ENCODE measurements around the gene PPA2.

The PPA2 gene

GRCh38 chr4:105392858-105393257, 81.0 kb downstream of the PPA2 start:
- no peak for DNase-seq
- no peak for TF ChIP-seq GATA1 (IDR thresholded peaks at IDR 0.05; ENCODE audit: low read depth, low read length)
- TF ChIP-seq POLR2A (IDR thresholded peaks at IDR 0.05; ENCODE audit: low read length) = no peak

GRCh38 chr4:105389167-105389566, 84.7 kb downstream of the PPA2 start:
- DNase-seq = no peak
- TF ChIP-seq GATA1 (IDR thresholded peaks at IDR 0.05; ENCODE audit: low read depth, low read length) (no peak), POLR2A (IDR thresholded peaks at IDR 0.05; ENCODE audit: low read length) (no peak)

- TF ChIP-seq GATA1 (IDR thresholded peaks at IDR 0.05; ENCODE audit: low read depth, low read length) (no peak), POLR2A (IDR thresholded peaks at IDR 0.05; ENCODE audit: low read length) (no peak)
- no peak for DNase-seq
Observed at GRCh38 chr4:105387466-105387865, 86.4 kb downstream of the PPA2 start.

GRCh38 chr4:105386012-105386411, 87.8 kb downstream of the PPA2 start:
- no peak for TF ChIP-seq POLR2A (IDR thresholded peaks at IDR 0.05; ENCODE audit: low read length)
- TF ChIP-seq GATA1 (IDR thresholded peaks at IDR 0.05; ENCODE audit: low read depth, low read length) = no peak
- no peak for DNase-seq

GRCh38 chr4:105374071-105374470, 99.8 kb downstream of the PPA2 start:
- no peak for DNase-seq
- TF ChIP-seq POLR2A (IDR thresholded peaks at IDR 0.05; ENCODE audit: low read length) (no peak), GATA1 (IDR thresholded peaks at IDR 0.05; ENCODE audit: low read depth, low read length) (no peak)

- DNase-seq = no peak
- TF ChIP-seq POLR2A (IDR thresholded peaks at IDR 0.05; ENCODE audit: low read length) = no peak
- no peak for TF ChIP-seq GATA1 (IDR thresholded peaks at IDR 0.05; ENCODE audit: low read depth, low read length)
Observed at GRCh38 chr4:105373324-105373723, 100.5 kb downstream of the PPA2 start.

- no peak for DNase-seq
Observed at GRCh38 chr4:105369988-105370387, 103.9 kb downstream of the PPA2 start.

GRCh38 chr4:105361053-105361452, 112.8 kb downstream of the PPA2 start:
- no peak for TF ChIP-seq POLR2A (IDR thresholded peaks at IDR 0.05; ENCODE audit: low read length)
- no peak for TF ChIP-seq GATA1 (IDR thresholded peaks at IDR 0.05; ENCODE audit: low read depth, low read length)
- no peak for DNase-seq

More at GRCh38 chr4:105369988-105370387, 103.9 kb downstream of the PPA2 start:
- TF ChIP-seq GATA1 (IDR thresholded peaks at IDR 0.05; ENCODE audit: low read depth, low read length) = no peak
- no peak for TF ChIP-seq POLR2A (IDR thresholded peaks at IDR 0.05; ENCODE audit: low read length)

GRCh38 chr4:105357258-105357980, 116.4 kb downstream of the PPA2 start:
- DNase-seq = no peak
- TF ChIP-seq POLR2A (IDR thresholded peaks at IDR 0.05; ENCODE audit: low read length) (no peak), GATA1 (IDR thresholded peaks at IDR 0.05; ENCODE audit: low read depth, low read length) (no peak)

- no peak for DNase-seq
- TF ChIP-seq POLR2A (IDR thresholded peaks at IDR 0.05; ENCODE audit: low read length) (no peak), GATA1 (IDR thresholded peaks at IDR 0.05; ENCODE audit: low read depth, low read length) (no peak)
Observed at GRCh38 chr4:105356194-105356593, 117.7 kb downstream of the PPA2 start.

GRCh38 chr4:105352826-105353225, 121.0 kb downstream of the PPA2 start:
- DNase-seq = peak in 1 of 2 experiments; percentile 21
- TF ChIP-seq GATA1 (IDR thresholded peaks at IDR 0.05; ENCODE audit: low read depth, low read length) (no peak), POLR2A (IDR thresholded peaks at IDR 0.05; ENCODE audit: low read length) (no peak)

- DNase-seq = no peak
- TF ChIP-seq POLR2A (IDR thresholded peaks at IDR 0.05; ENCODE audit: low read length) (no peak), GATA1 (IDR thresholded peaks at IDR 0.05; ENCODE audit: low read depth, low read length) (no peak)
Observed at GRCh38 chr4:105351861-105352260, 122.0 kb downstream of the PPA2 start.

- DNase-seq = no peak
Observed at GRCh38 chr4:105350859-105351490, 122.9 kb downstream of the PPA2 start.

GRCh38 chr4:105348719-105349118, 125.1 kb downstream of the PPA2 start:
- no peak for DNase-seq
- TF ChIP-seq GATA1 (IDR thresholded peaks at IDR 0.05; ENCODE audit: low read depth, low read length) = no peak
- no peak for TF ChIP-seq POLR2A (IDR thresholded peaks at IDR 0.05; ENCODE audit: low read length)

More at GRCh38 chr4:105350859-105351490, 122.9 kb downstream of the PPA2 start:
- TF ChIP-seq GATA1 (IDR thresholded peaks at IDR 0.05; ENCODE audit: low read depth, low read length) (no peak), POLR2A (IDR thresholded peaks at IDR 0.05; ENCODE audit: low read length) (no peak)

GRCh38 chr4:105346869-105347268, 127.0 kb downstream of the PPA2 start:
- TF ChIP-seq POLR2A (IDR thresholded peaks at IDR 0.05; ENCODE audit: low read length) (no peak), GATA1 (IDR thresholded peaks at IDR 0.05; ENCODE audit: low read depth, low read length) (no peak)
- DNase-seq = no peak

Data from erythroblast (primary cell).